LoVo (cell line): Measurements from ENCODE around the gene BTBD7.
"Not testable (repeated sequence)": the region's sequence is repeated elsewhere in the genome, so short reads cannot be mapped to it uniquely, and the experiment has no call there.

Experiments
- DNase-seq: peaks from one replicate; pipeline ENCODE4 v3.0.0-alpha.2; 2016; ENCODE audit warnings: low spot score

The BTBD7 gene

GRCh38 chr14:93332853-93333630, at the start of gene BTBD7:
Gene BTBD7 (minus strand): TSS chr14:93333036. CDS start chr14:93296051, 36,985 bp downstream.
- peak; percentile 96 for DNase-seq

- DNase-seq: no peak
Measured at GRCh38 chr14:93381644-93382043, 48.8 kb upstream of the BTBD7 start.

- no peak for DNase-seq
Measured at GRCh38 chr14:93379831-93380230, 47.0 kb upstream of the BTBD7 start.

- DNase-seq: no peak
Measured at GRCh38 chr14:93375673-93376156, 42.9 kb upstream of the BTBD7 start.

GRCh38 chr14:93369713-93370266, 37.0 kb upstream of the BTBD7 start:
- no peak for DNase-seq

GRCh38 chr14:93368996-93369712, 36.3 kb upstream of the BTBD7 start:
- DNase-seq: no peak

- not testable (repeated sequence) for DNase-seq
Measured at GRCh38 chr14:93354873-93355272, 22.0 kb upstream of the BTBD7 start.

GRCh38 chr14:93348292-93348691, 15.5 kb upstream of the BTBD7 start:
- DNase-seq: no peak

- DNase-seq: no peak
Measured at GRCh38 chr14:93347850-93348249, 15.0 kb upstream of the BTBD7 start.

- no peak for DNase-seq
Measured at GRCh38 chr14:93346926-93347721, 14.3 kb upstream of the BTBD7 start, which contains the start of gene COX8C. Gene COX8C (plus strand): TSS chr14:93347182. CDS start chr14:93347269, 87 bp downstream.

- no peak for DNase-seq
Measured at GRCh38 chr14:93343797-93344196, 11.0 kb upstream of the BTBD7 start.

- no peak for DNase-seq
Measured at GRCh38 chr14:93343266-93343665, 10.4 kb upstream of the BTBD7 start.

- no peak for DNase-seq
Measured at GRCh38 chr14:93337884-93338283, 5.0 kb upstream of the BTBD7 start.

- no peak for DNase-seq
Measured at GRCh38 chr14:93337143-93337753, 4.4 kb upstream of the BTBD7 start.

- DNase-seq: no peak
Measured at GRCh38 chr14:93333631-93334103, 831 bp upstream of the BTBD7 start.

GRCh38 chr14:93332397-93332852, 411 bp downstream of the BTBD7 start:
- DNase-seq: peak; percentile 44

GRCh38 chr14:93331728-93332396, 974 bp downstream of the BTBD7 start:
- no peak for DNase-seq

GRCh38 chr14:93331002-93331727, 1.7 kb downstream of the BTBD7 start:
- no peak for DNase-seq

- no peak for DNase-seq
Measured at GRCh38 chr14:93330609-93331000, 2.2 kb downstream of the BTBD7 start.
